VCaP (cell line): Measurements from ENCODE around the gene BCL2A1.
"Not testable (repeated sequence)": the region's sequence is repeated elsewhere in the genome, so short reads cannot be mapped to it uniquely, and the experiment has no call there.

Experiments
- H3K27ac ChIP-seq: fragments of 450-650 bp; 2 replicates; pipeline ENCODE4 v1.5.1; 2017
- CTCF ChIP-seq: fragments of 450-650 bp; conservative IDR thresholded peaks from 2 replicates; pipeline ENCODE4 v1.5.1; 2017; ENCODE audit warnings: mild to moderate bottlenecking, moderate library complexity

The BCL2A1 gene

GRCh38 chr15:79964232-79964805 lies 6.7 kb downstream of the BCL2A1 start:
- no peak for TF ChIP-seq CTCF
- no peak overlapping the region for H3K27ac ChIP-seq

- not testable (repeated sequence) for H3K27ac ChIP-seq
Observed at GRCh38 chr15:79962921-79963320, 8.1 kb downstream of the BCL2A1 start.

- no peak overlapping the region for H3K27ac ChIP-seq
- TF ChIP-seq CTCF, result no peak
Observed at GRCh38 chr15:79962178-79962577, 8.8 kb downstream of the BCL2A1 start.

- no peak overlapping the region for H3K27ac ChIP-seq
- TF ChIP-seq CTCF, result no peak
Observed at GRCh38 chr15:79960502-79961212, 10.3 kb downstream of the BCL2A1 start.

GRCh38 chr15:79957741-79958140 lies 13.3 kb downstream of the BCL2A1 start:
- TF ChIP-seq CTCF, result no peak
- no peak overlapping the region for H3K27ac ChIP-seq

- no peak overlapping the region for H3K27ac ChIP-seq
- TF ChIP-seq CTCF, result no peak
Observed at GRCh38 chr15:79956354-79956939, 14.5 kb downstream of the BCL2A1 start.

- TF ChIP-seq CTCF, result no peak
- no peak overlapping the region for H3K27ac ChIP-seq
Observed at GRCh38 chr15:79954661-79955060, 16.3 kb downstream of the BCL2A1 start.

- no peak for TF ChIP-seq CTCF
- no peak overlapping the region for H3K27ac ChIP-seq
Observed at GRCh38 chr15:79953951-79954444, 17.0 kb downstream of the BCL2A1 start.
